Measurements from ENCODE around the gene HMGXB3.
A peak's percentile ranks its signal among the peaks of the same experiment; 100 is the strongest.
"Not testable (repeated sequence)": the region's sequence is repeated elsewhere in the genome, so short reads cannot be mapped to it uniquely, and the experiment has no call there.

HMGXB3 gene

DNA sequence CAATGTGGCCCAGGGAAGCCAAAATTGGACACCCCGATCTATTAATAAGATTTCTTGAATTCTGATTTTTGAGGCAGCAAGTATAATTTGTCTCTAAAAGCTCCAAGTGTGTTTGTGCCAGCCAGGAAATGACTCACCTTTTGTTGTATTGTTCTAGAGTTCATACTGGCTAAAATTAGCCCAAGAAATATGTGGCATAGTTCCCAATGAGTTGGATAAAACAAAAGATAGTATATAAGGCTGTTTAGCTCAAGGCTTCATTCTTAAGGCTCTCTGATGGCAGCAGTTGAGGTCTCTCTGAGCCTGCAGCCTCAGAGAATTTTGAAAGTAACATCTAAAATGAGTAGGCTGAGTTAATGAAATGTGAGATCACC lies 21.6 kb downstream of the HMGXB3 start:
- DNase-seq, result peak in 1 of 14 donors; percentile 32

DNA sequence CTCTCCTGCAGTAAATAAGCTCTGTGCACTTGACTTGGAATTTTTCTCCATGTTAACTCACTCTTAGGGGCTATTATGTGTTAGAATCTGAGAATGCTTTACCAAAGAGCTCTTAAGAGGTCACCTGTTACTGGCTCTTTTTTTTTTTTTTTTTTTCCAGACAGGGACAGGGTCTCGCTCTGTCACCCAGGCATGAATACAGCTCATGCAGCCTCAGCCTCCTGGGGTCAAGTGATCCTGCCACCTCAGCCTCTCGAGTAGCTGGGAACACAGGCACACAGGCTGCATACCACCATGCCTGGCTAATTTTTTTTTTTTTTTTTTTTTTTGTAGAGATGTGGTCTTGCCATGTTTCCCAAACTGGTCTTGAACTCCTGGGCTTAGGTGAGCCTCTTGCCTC lies 22.1 kb downstream of the HMGXB3 start:
- DNase-seq, result no peak

DNA sequence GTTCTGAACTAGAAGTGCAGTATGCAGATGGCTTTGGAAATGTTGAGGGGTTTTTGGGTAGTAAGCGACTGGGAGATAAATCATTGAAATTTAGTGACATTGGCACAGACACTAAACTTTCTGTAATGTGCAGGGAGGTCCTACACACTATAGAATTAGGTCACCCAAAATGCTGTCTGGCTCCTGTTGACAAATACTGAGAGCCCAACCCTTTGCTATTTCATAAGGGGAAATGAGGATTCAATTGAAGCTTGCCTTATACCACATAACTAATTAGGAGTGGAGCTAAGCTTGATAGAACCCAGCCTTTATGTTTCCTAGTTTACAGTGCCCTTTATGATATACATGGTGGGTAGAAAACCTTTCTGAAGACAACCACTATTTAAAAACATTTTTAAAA lies 22.6 kb downstream of the HMGXB3 start:
- no peak for DNase-seq

DNA sequence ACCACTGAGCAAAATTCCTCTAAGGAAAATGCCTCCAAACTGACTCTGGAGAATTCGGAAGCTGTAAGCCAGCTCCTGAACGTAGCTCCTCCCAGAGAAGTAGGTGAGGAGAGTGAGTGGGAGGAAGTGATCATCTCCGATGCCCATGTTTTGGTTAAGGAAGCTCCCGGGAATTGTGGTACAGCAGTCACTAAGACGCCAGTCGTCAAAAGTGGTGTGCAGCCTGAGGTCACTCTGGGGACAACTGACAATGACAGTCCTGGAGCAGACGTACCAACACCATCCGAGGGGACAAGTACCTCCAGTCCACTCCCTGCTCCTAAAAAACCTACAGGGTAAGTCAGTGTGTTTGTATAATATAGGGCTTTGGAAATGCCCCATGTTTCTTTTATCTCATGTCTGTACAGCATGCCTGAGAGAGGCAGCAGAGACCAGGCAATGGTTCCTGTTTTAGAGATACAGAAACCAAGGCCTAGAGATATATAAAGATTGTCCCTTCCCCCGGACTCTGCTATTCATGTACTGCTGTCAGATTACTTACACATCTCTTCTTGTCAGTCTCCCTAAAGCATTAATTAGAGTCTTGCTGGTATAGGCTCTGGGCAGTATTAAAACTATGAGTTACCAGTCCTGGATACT lies 23.9 kb downstream of the HMGXB3 start:
- DNase-seq, result no peak

DNA sequence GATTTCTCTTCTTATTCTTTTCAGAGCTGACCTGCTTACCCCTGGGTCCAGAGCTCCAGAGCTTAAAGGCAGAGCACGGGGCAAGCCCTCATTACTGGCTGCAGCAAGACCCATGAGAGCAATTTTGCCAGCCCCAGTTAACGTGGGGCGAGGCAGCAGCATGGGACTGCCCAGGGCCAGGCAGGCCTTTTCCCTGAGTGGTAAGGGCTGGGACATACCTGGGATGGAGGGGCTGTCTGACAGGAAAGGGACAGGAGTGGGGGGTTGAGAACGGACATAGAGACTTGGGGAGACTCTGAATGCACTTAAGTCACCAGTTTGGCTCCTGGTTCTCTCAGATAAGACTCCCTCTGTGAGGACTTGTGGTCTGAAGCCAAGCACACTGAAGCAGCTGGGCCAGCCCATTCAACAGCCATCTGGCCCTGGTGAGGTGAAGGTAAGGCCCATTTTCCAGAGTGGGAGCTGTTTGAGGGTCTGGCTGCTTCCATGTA lies 26.2 kb downstream of the HMGXB3 start:
- peak in 1 of 14 donors; percentile 4 for DNase-seq

DNA sequence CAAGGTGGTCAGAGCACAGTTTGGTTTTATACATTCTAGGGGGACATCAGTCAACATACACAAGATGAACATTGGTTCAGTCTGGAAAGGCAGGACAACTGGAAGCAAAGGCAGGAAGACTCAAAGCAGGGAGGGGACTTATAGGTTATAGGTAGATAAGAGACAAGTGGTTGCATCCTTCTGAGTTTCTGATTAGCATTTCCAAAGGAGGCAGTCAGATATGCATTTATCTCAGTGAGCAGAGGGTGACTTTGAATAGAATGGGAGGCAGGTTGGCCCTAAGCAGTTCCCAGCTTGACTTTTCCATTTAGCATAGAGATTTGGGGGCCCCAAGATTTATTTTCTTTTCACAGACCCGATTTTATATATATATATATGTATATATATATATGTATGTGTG lies 27.5 kb downstream of the HMGXB3 start:
- not testable (repeated sequence) for DNase-seq

DNA sequence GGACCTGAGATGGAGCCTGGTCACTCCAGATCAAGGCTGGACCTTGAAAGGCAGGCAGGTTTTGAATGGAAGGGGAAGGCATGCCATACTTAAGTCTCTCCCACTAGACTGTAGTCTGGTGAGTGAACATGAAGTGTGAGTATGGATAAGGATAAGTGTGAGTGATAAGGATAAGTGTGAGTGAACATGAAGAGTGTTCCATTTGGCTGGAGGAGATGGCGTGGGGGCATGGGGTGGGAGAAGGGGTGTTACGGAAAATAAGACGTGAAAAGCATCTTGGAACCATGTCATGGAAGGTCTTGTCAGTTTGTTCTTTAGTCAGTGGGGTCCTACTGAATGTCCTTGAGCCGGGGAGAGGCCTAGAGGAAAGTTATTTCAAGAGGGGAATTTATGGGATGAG lies 32.8 kb downstream of the HMGXB3 start:
- DNase-seq, result no peak

DNA sequence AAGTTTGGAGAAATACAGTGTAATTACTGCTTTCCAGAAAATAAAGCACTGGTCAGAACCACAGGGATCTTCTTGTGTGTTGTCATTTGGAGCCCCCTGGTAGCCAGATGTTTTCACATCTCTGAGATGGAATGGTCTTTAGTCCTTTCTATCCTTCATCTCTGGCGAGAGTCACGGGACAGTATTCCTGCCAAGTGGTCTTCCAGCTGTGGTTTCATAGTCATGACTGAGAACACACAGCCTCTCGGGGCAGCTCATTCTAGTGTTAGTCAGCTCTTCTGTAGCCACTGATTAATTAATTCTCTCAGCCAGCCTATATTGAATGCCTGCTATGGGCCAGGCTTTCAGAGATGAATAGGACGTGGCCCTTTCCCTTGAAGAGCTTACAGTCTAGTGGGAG lies 34.1 kb downstream of the HMGXB3 start:
- no peak for DNase-seq

DNA sequence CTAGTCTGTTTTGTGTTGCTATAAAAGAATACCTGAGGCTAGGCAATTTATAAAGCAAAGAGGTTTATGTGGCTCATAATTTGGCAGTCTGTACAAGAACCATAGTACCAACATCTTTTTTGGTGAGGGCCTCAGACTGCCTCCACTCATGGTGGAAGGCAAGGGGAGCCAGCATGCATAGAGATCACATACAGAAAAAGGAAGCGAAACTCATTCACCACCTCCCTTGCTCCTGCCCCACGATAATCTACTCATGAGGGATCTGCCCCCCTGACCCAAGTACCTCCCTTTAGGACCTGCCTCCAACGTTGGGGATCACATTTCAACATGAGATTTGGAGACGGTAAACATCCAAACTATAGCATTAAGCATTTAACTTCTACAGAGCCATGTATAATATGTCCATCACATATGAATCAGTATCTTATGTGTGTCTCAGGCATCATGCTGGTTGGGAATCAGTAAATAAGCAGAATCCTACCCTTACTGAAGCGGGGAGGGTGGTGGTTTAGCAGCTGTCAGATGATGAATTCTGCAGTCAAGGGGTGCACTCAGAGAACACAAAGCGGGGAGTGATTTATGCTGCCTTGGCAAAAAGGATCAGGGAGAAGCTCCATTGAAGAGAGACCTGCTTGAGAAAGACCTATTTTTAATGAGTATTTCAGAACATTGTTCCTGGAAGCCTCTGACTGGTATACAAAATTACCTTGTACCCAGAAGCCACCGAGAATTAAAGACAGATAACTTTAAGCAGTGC lies 34.8 kb downstream of the HMGXB3 start:
- no peak for DNase-seq

DNA sequence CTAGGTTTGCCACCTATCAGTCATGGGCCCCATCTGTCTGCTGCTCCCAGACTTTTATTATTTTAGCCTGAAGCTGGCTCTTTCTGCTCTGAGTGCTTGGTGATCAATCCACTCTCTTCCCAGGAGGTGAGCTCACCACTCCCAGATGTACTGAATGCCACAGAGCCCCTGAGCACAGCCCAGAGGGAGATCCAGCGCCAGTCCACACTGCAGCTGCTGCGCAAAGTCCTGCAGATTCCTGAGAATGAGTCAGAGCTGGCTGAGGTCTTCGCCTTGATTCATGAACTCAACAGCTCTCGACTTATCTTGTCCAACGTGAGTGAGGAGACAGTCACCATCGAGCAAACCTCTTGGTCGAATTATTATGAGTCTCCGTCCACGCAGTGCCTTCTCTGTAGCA lies 36.0 kb downstream of the HMGXB3 start:
- no peak for DNase-seq

DNA sequence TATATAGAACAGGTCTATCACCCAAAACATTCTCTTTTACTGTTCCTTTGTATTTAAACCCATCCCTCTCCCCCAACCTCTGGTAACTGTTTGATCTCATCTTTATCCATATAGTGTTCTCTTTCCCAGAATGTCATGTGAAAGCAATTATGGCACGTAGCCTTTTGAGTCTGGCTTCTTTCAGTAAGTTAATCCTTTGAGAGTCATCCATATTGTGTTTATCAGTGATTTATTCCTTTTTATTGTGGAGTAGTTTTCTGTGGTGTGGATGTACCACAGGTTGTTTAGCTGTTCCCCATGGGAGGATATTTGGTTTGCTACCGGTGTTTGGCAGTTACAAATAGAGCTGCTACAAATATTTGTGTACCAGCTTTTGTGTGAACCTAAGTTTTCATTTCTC lies 38.0 kb downstream of the HMGXB3 start:
- no peak for DNase-seq

DNA sequence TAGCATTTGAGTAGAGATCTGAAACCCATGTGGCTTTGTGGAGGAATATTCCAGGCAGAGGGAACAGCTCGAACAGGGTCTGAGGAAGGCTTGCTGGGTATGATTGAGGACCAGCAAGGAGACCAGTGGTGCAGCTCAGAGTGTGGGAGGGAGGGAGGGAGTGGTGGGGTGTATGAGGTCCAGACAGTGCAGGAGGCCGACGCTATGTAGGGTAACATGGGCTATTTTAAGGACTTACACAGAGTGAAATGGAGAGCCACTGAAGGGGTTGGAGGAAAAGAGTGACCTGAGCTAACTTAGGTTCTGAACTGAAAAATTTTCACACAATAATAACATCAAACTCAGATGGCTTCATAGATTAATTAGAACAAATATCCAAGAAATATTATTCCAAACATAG lies 41.9 kb downstream of the HMGXB3 start:
- DNase-seq, result no peak

DNA sequence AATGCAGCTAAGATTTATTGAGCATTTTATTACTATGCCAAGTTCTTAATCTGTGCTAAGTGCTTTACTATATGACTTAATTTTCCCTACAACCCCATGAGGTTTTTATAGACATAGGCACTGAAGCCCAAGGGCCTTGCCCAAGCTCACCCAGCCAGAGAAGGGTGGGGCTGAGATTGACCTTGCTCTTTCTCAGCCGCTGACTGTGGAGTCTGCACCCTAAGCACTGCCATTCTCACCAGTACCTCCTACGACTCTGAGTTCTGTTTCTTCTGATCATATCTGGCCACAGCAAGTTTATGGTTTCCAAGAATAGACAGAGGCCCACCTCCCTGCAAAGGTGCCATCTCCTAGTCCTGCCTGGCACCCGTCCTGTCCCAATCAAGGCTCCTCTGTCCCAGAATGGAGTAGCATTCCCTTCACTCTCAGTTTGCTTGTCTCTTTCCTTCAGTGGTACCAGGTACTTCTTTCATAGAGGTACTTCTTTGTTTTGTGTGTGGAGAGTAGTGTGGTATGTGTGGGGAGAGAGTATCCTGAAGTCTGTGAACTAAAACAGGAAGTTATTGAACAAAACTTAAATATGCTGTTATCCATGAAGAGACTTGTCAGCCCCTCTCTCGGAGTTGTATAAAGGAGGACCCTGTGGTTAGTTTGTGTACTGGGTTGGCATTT lies 43.3 kb downstream of the HMGXB3 start:
- DNase-seq, result no peak

DNA sequence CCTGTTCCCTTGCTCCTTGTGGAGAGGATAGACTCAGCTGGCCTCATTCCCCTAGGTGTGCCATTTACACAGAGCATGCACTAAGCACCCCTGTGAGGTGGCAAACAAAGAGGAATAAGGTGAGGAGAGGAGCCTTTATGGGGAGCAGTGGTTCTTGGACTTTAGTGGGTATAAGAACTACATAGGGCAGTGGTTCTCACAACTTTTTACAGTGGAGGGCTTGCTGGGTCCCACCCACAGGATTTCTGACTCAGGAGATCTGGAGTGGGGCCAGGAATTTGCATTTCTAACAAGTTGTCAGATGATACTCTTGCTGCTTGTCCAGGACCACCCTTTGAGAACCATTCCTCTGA lies 43.8 kb downstream of the HMGXB3 start:
- DNase-seq, result no peak

DNA sequence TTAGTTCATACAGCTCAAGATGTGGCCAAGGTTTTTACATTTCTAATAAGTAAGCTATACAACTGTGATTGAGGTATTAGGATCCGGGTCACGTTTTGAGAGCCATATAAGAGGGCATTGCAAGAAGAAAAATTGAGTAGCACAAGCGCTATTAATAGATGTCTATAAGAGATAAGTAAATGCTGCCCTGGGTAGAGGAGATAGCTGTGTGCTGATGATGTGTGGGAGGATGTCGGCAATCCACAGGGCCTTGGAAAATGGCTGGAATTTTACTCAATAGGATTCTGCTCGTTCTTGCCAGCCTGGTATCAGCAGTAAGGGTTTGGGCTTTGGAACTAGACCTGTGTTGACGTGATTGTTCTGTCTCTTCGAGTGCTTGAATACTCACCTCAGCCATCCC lies 44.2 kb downstream of the HMGXB3 start:
- no peak for DNase-seq

DNA sequence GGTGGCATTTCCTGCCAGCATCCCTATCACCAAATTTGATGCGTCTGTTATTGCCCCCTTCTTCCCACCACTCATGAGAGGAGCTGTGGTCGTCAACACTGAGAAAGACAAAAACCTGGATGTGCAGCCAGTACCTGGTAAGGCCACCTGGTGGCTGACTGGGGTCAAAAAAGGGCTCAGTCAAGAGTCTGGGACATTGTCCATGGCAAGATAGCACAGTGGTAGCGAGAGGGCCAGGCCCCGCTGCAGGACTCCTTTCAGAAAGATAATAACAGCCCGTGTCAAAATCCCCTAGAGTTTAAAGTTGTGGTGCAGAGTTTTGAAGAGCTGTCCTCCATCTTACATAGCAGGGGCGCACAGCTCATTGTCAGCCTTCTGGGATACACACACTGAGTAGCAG lies 45.0 kb downstream of the HMGXB3 start:
- DNase-seq, result no peak

DNA sequence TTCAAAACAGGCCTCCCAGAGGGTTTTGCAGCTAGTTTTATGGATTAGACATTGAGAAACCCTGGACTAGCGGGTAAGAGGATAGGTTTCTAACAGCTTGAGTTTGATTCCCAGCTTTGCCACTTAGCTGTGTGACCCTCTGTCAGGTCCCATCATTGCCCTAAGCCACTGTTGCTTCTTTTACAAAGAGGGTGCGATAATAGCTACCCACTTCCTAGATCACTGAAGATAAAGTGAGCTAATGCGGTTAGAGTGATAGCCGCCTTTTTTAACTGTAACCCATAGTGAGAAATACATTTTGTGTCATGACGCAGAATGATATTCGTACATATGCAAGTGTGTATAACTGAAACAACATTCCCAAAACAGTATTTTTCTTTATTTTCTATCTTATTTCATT lies 45.5 kb downstream of the HMGXB3 start:
- no peak for DNase-seq

DNA sequence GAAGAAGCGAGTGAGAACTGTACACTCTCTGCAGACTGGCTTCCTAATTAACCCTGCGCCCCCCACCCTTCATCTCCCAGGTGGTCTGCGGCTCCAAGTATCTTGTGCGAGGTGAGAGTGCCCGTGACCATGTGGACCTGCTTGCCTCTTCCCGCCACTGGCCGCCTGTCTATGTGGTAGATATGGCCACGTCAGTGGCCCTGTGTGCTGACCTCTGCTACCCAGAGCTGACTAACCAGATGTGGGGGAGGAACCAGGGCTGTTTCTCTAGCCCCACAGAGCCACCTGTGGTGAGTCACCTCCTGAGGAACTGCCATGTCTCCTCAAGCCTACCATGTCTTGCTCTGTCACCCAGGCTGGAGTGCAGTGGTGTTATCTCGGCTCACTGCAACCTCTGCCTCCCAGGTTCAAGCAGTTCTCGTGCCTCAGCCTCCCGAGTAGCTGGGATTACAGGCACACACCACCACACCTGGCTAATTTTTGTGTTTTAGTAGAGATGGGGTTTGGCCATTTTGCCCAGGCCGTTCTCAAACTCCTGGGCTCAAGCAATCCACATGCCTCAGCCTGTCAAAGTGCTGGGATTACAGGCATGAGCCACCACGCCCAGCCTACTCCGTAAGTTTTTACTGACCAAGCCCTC lies 49.8 kb downstream of the HMGXB3 start:
- DNase-seq, result not testable (repeated sequence)

DNA sequence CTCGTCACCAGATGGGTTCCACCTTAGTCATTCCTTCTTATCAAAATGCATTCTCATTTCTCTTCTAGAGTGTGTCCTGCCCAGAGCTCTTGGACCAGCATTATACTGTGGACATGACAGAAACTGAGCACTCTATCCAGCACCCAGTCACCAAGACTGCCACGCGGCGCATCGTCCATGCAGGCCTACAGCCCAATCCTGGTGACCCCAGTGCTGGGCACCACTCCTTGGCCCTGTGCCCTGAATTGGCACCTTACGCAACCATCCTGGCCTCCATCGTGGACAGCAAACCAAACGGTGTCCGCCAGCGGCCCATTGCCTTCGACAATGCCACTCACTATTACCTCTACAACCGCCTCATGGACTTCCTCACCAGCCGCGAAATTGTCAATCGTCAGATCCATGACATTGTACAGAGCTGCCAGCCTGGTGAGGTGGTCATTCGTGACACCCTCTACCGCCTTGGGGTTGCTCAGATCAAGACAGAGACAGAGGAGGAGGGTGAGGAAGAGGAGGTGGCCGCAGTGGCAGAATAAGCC lies 51.2 kb downstream of the HMGXB3 start:
- no peak for DNase-seq

DNA sequence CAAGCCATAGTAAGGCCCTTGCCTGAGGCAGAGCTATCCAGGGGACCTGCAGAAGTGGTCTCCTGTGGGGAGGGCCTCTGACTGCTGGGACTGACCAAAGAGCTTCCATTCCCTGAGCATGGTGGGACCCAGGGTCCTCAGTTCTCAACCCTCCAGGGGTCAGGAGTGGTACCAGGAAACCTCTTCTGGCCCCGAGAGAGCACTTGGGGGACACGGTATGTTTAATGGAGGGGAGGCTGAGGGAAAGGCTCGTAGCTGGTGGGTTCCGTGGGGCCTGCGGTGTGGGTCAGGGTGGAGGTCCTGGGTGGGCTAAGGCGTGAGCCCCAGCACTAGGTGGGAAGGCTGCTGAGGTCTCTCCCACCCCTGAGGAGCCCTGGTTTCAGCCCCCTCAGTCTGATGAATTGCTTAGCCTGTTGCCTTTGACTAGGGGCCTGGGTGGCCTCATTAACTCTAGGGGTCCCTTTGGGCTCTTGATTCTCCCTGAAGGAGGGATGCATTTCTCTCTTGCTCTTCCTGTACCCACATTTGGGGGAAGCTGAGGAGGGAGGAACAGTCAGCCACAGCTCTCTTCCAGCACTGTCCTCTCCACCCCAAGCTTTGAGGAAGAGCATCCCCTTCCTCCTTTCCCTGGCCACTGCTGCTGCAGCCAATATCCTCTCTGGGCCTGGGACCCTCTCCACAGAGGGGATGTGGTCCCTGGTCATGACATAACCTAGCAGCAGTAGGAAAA lies 51.9 kb downstream of the HMGXB3 start:
- no peak for DNase-seq

DNA sequence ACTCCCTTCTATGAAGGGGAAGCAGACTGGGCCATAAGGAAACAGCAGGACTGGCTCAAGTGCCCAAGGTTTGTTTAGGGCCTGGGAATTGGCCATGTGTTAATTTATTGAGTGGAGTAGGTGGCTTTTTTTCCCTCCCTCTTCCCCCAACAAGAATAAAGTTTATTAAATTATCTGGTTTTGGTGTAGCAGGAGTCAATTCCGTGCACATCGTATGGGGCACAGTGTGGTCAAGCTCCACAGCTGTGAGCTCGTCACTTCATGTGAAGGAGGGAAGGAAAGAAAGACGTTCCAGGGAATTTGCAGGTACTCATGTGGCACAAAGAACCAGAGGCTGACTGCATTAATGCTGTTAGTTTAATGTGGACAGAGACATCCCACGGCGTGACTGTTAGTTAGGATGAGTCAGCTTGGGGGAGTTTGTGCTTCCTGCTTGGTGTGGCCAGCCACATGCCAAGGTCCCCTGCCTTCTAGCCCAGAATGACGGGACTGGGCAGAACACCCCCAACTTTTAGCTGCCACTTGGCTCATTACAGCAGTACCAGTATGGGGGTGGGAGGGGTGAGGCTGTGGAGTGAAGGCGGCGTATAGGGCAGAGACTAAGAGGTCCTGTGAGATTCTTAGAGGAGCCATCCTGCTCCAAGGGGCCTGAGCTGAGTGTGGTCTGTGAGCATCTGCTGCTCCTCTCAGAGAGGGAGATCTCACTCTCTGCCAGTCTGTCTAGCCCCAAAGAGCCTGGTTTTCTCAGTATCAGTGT lies 52.6 kb downstream of the HMGXB3 start:
- no peak for DNase-seq

Measured in C1 segment of cervical spinal cord (tissue), 14 donors.